GM13976 (cell line): ENCODE data around the gene PCBP3.

Experiments used
- DNase-seq: peaks from one replicate; pipeline ENCODE4 v3.0.0; 2012; ENCODE audit warnings: low spot score
- in situ Hi-C: fragments of 300-500 bp; cut with MboI; formaldehyde crosslinking; loops from one replicate; pipeline ENCODE4 v1.12.0; 2022; ENCODE audit warnings: low sequenced_read_pairs, mixed read lengths, inconsistent platforms; ENCODE audit not compliant: unreplicated experiment
- TF ChIP-seq, protein P1 (sequence below): IDR thresholded peaks from 2 replicates; pipeline ENCODE4 v1.5.1; 2012; ENCODE audit warnings: borderline replicate concordance, mild to moderate bottlenecking; ENCODE audit not compliant: insufficient read depth; ENCODE audit errors: extremely low read depth, missing control alignments, control extremely low read depth

The PCBP3 gene

DNA sequence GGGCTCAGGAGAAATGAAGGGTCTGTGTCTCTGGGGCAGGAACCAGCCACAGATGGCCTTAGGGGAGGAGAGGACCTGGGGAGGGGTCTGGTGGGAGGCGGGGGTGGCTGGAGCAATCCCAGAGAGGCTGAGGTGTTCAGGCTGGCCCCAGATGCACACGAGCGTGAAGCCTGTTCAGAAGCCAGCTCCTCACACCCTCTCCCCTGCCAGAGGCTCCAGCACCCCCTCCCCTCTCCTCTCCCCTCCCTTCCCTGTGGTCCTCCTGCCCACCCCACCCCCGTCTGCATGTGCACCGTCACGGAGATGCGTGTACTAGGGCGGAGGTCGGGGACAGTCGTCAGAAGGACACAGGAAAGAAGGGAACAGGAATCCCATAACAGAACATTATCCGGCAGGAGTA, 223.0 kb downstream of the PCBP3 start:
- in situ Hi-C loops = no loop called here
- TF ChIP-seq, protein P1, sequence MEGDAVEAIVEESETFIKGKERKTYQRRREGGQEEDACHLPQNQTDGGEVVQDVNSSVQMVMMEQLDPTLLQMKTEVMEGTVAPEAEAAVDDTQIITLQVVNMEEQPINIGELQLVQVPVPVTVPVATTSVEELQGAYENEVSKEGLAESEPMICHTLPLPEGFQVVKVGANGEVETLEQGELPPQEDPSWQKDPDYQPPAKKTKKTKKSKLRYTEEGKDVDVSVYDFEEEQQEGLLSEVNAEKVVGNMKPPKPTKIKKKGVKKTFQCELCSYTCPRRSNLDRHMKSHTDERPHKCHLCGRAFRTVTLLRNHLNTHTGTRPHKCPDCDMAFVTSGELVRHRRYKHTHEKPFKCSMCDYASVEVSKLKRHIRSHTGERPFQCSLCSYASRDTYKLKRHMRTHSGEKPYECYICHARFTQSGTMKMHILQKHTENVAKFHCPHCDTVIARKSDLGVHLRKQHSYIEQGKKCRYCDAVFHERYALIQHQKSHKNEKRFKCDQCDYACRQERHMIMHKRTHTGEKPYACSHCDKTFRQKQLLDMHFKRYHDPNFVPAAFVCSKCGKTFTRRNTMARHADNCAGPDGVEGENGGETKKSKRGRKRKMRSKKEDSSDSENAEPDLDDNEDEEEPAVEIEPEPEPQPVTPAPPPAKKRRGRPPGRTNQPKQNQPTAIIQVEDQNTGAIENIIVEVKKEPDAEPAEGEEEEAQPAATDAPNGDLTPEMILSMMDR = no peak

DNA sequence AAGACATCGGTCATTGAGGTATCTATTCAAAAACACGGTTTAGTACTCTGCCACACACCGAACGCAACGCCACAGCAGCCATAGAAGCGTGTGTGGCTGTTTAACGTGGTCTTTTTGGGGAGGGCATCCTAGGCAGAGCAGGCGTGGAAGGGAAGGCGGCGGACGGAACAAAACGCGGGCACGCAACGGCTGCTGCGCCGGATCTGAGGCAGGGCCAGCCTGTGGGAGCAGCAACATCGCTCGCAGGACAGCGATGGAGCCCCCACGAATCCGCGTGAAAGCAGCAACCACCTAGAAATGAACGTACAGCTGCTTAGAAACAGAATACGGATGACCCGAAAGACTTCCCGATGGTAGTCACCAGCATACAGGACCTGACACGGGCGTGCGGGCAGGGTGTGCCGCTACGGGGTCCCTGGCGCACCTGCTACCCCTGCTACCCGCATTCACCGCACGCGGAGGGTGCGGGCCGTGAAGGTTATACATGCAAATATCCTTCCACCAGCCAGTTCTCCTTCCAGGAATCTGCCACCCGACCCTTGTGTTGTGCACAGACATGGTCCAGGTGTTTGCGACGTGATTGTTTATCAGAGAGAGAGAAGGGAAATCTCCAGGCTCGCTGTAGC, 223.6 kb downstream of the PCBP3 start:
- no peak for DNase-seq
- in situ Hi-C loops = no loop called here
- TF ChIP-seq, protein P1 = no peak

More for the DNA sequence above, 223.0 kb downstream of the PCBP3 start:
- DNase-seq = no peak

DNA sequence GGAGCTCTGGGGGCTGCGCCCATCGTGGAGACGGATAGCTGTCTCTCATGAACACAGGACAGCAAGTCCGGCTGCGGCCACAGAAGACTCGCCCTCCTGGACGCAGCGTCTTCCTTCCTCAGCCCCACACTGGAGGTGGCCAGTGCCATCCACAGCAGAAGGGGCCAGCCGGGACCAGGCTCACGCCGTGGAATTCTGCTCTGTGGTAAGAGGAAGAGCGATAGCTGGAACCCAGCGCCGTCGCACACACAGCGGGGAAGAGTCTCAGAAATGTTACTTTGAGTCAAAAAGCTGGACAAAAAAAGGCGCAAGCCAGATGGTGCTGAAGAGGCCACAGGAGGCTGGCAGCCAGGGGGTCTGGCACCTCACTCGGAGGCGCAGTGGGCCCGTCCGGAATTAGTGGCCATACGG, 224.2 kb downstream of the PCBP3 start:
- DNase-seq = no peak
- TF ChIP-seq, protein P1 = no peak
- in situ Hi-C loops = no loop called here

DNA sequence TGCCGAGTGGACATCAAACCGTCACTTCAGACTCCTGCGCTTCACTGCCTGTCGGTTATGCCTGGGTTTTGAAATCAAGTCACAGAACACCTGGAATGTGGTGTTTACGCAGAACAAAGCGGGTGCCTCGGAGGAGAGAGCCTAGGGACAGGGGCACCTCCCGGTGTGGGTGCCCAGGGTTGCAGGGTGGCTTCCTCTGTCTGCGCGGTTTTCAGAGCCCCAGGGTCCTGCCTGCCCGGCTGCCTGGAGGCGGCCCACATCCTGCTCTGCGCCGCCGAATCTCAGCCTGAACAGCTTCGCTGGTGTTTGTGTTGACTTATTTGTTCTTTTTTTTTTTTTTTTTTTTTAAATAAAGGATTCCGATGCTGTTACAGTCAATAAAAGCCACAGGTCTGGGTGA, 224.6 kb downstream of the PCBP3 start:
- TF ChIP-seq, protein P1 = no peak
- DNase-seq = no peak
- in situ Hi-C loops = no loop called here

DNA sequence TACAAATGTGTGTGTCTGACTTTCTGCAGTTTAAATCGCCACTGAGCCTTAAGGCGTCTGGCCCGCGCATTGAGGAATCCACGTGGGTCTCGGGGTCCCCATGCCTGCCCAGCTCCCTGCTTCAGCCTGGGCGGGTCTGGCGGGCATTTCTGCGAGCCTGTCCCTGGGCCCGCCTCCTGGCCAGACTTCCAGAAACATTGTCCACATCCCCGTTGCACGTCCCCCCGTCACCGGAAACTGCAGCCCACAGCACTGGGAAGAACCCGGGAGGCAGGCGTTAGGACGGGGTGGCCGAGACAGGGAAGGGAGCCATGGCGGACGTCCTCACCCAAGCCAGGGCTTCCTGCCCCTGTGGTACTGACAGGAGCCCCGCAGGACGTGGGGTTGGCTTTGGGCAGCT, 225.0 kb downstream of the PCBP3 start:
- DNase-seq = no peak
- in situ Hi-C loops = no loop called here
- TF ChIP-seq, protein P1 = no peak

DNA sequence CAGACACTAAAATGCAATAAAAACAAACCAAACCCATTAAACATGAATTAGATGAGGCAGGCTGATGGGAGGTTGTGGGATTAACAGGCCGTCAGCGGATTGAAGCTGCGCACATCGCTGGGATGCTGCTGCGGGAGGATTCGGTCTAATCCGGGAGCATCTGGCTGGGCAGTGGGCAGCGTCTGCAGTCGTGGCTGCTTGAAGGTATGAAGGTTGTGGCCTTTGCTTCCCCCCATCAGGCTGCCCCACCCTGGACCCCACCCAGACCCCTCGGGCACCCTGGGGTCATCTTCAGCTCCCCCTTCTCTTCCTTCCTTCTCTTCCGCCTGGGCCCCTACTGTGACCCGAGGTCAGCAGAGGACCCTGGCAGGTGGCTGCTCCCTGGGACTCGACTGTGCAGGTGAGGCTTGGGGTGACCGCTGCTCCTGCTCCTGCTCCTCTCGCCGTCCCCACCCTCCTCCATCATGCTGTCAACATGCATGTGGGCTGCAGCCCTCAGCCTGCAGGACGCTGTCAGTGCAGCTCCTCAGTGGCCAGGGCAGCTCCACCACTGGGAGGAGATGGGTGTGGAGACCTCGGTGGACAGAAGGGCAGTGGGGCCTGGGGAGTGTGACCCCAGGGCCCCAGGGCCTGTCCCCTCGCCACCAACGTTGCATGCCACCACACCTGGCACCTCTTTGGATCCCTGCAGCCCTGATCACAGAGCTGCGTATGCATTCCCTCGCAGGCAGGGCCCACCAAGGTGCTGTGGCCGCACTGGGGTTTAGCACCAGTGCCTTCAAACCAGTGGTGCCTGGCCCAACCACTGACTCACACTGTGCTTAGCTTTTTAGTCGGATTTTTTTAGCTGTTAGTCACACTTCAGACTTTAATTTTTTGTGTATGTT, 225.8 kb downstream of the PCBP3 start:
- TF ChIP-seq, protein P1 = no peak
- DNase-seq = no peak
- in situ Hi-C loops = no loop called here
